B cell (primary cell): ENCODE data around the gene SAMSN1. TPM values are rescaled to one million over a fixed set of nuclear protein-coding genes. Genes with fewer than 3 reads are reported as not detected.
A peak's percentile ranks its signal among the peaks of the same experiment; 100 is the strongest.

Source experiments
- ATAC-seq: fragments of 200-7000 bp; cut with Tn5 transposase; one replicate; pipeline ENCODE4 v1.10.0; 2021; ENCODE audit warnings: low read depth, mild to moderate bottlenecking, moderate number of reproducible peaks, moderate library complexity
- CTCF ChIA-PET: fragments of 350-600 bp; sonication (Branson Sonifier 250); formaldehyde crosslinking; loops from one replicate; lab custom pipeline; 2021; ENCODE audit warnings: antibody characterized with exemption, inconsistent platforms; lab: Charles Lee
- POLR2A ChIA-PET: fragments of 350-600 bp; sonication (Branson Sonifier 250); formaldehyde crosslinking; loops from one replicate; lab custom pipeline; 2021; ENCODE audit warnings: antibody characterized with exemption; lab: Charles Lee
- DNase-seq: peaks from one replicate; pipeline ENCODE4 v3.0.0; 2013
- H2AFZ ChIP-seq: 2 replicates; pipeline ENCODE4 v1.6.1; 2012; ENCODE audit warnings: mild to moderate bottlenecking, low read depth, low read length; ENCODE audit not compliant: insufficient read depth, poor library complexity, severe bottlenecking
- H3K27ac ChIP-seq, 2 donors: 1 replicate in 1 of 2; 2 replicates in 1 of 2; pipeline ENCODE4 v1.5.1; 2012 to 2013; ENCODE audit warnings: low read length in 2 of 2, mild to moderate bottlenecking in 2 of 2, moderate library complexity in 1 of 2
- H3K27me3 ChIP-seq, 4 experiments: fragments of 200-600 bp in 1 of 4; sonication (generic) in 1 of 4; replicated peaks in 1 of 4; 1 replicate in 2 of 4; 2 replicates in 2 of 4; pipeline versions ENCODE4 v1.6.1 to v1.7.0; 2013 to 2016; ENCODE audit warnings: low read length in 3 of 4, mild to moderate bottlenecking in 2 of 4, mixed read lengths in 1 of 4, moderate library complexity in 1 of 4; ENCODE audit not compliant: insufficient read depth in 4 of 4, control insufficient read depth in 3 of 4; ENCODE audit errors: control extremely low read depth in 1 of 4
- H3K36me3 ChIP-seq, 2 experiments: replicated peaks in 1 of 2; 1 replicate in 1 of 2; 2 replicates in 1 of 2; pipeline versions ENCODE4 v1.6.1 to v1.7.1; 2013; ENCODE audit warnings: low read length in 1 of 2; ENCODE audit not compliant: insufficient read depth in 2 of 2, control insufficient read depth in 1 of 2; ENCODE audit errors: control extremely low read depth in 1 of 2, extremely low read depth in 1 of 2
- H3K4me1 ChIP-seq, 2 donors: fragments of 200-600 bp in 1 of 2; sonication (generic) in 1 of 2; 1 replicate in 1 of 2; 2 replicates in 1 of 2; pipeline versions ENCODE4 v1.5.1 to v1.6.1; 2013 to 2017; ENCODE audit warnings: low read length in 2 of 2; ENCODE audit not compliant: control insufficient read depth in 2 of 2, insufficient read depth in 2 of 2
- H3K4me2 ChIP-seq: replicated peaks from 2 replicates; pipeline ENCODE3; 2012; ENCODE audit warnings: mild to moderate bottlenecking, low read depth, low read length; ENCODE audit not compliant: poor library complexity, severe bottlenecking
- H3K4me3 ChIP-seq, 5 experiments: fragments of 200-600 bp in 1 of 5; sonication (generic) in 1 of 5; 1 replicate in 3 of 5; 2 replicates in 2 of 5; pipeline versions ENCODE4 v1.5.1 to v1.7.0; 2011 to 2016; ENCODE audit warnings: low read length in 4 of 5, mild to moderate bottlenecking in 4 of 5, low read depth in 2 of 5, control low read depth in 1 of 5, moderate library complexity in 1 of 5; ENCODE audit not compliant: insufficient read depth in 1 of 5; ENCODE audit errors: control extremely low read depth in 1 of 5, extremely low read depth in 1 of 5
- H3K79me2 ChIP-seq: fragments of 200-600 bp; sonication (generic); one replicate; pipeline ENCODE4 v1.6.0; 2016; ENCODE audit warnings: low read length; ENCODE audit not compliant: control insufficient read depth, insufficient read depth
- H3K9ac ChIP-seq: fragments of 200-600 bp; sonication (generic); 2 replicates; pipeline ENCODE4 v1.6.1; 2017; ENCODE audit warnings: mild to moderate bottlenecking, low read length, moderate library complexity
- H3K9me3 ChIP-seq, 3 donors: one replicate each; pipeline versions ENCODE4 v1.6.1 to v1.7.1; 2013; ENCODE audit warnings: low read length in 2 of 3; ENCODE audit not compliant: control insufficient read depth in 2 of 3, insufficient read depth in 1 of 3; ENCODE audit errors: control extremely low read depth in 1 of 3
- H4K20me1 ChIP-seq: 2 replicates; pipeline ENCODE4 v1.6.0; 2012; ENCODE audit warnings: mild to moderate bottlenecking, low read length; ENCODE audit not compliant: insufficient read depth, control insufficient read depth, poor library complexity, severe bottlenecking
- H3K27ac Mint-ChIP-seq: one replicate; pipeline ENCODE4 v1.8.0; 2021; ENCODE audit warnings: mixed read lengths
- H3K27me3 Mint-ChIP-seq: one replicate; pipeline ENCODE4 v1.8.0; 2021; ENCODE audit warnings: mixed read lengths
- H3K4me1 Mint-ChIP-seq: one replicate; pipeline ENCODE4 v1.8.0; 2021; ENCODE audit warnings: mixed read lengths
- H3K4me3 Mint-ChIP-seq: one replicate; pipeline ENCODE4 v1.8.0; 2021; ENCODE audit warnings: mixed read lengths
- H3K9me3 Mint-ChIP-seq: one replicate; pipeline ENCODE4 v1.8.0; 2022; ENCODE audit warnings: mixed read lengths; ENCODE audit not compliant: insufficient read depth
- EZH2 ChIP-seq: IDR thresholded peaks from 2 replicates; pipeline ENCODE4 v1.6.1; 2012; ENCODE audit warnings: borderline replicate concordance, low read depth, mild to moderate bottlenecking, moderate library complexity, low read length; ENCODE audit not compliant: insufficient read depth, poor library complexity, severe bottlenecking
- WGBS: methylation state at CpG from one replicate; pipeline ENCODE4 v1.1.5; 2013; ENCODE audit warnings: missing lambda C conversion rate; ENCODE audit not compliant: insufficient coverage; 5-methylcytosine and 5-hydroxymethylcytosine counted together
- intact Hi-C: fragments of 100-400 bp; cut with micrococcal nuclease; formaldehyde crosslinking; loops from one replicate; pipeline ENCODE4 v1.10.0; 2022
- polyA plus RNA-seq: library from polyadenylated mRNA; depleted of rRNA; stranded (reverse); fragments of >200 nt; gene quantifications from 2 replicates; pipeline ENCODE4 v1.2.3, GENCODE V29; 2012
- total RNA-seq, 2 donors: library from RNA; stranded (reverse); fragments of 120-200 nt in 1 of 2; gene quantifications; 1 replicate in 1 of 2; 2 replicates in 1 of 2; pipeline versions ENCODE4 v1.2.3 to v1.2.4, GENCODE V29; 2013 to 2022
- TF ChIP-seq, protein P1 (sequence below): fragments of 200-600 bp; IDR thresholded peaks from one replicate; pipeline ENCODE4 v1.8.0; 2022; ENCODE audit warnings: antibody characterized with exemption, mild to moderate bottlenecking

SAMSN1 gene
- total and polyA plus RNA-seq, 2 donors (not counting 1 experiment from before 2014, with no cell fraction given): 8.7 to 53.1 TPM

DNA sequence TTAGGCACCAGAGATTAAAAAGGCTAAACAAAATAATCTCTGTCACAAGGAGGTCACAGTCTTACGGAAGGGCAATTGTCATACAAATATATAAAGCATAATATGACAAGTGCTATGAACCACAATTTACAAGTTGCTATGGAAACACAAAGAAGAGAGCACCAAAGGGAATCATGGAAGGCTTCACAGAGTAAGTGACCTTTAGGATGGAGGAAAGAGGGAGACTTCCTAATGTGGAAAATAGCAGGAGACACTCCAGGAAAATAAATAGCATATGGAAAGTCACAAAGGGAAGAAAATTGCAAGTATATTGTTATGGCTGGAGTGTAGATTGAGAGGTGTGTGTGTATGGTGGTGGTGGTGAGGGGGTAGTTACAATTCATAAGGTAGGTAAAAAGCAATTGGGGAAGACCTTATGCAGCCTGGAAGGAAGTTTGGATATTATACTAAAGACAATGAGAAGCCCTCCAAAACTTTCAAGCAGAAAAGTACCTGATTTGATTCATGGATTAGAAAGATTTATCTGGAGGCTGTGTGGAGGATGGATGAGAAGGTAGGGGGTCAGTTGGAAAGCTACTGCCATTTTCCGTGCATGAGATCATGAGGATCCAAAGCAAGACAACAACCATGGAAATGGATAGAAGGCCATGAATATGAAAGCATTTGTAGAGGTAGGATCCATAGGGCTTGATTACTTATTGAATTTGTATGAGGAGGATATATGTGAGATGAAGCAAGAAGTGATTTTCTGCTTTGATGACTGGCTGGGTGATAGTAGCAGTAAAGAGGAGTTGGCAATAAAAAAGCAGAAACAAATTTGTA is 61.7 kb downstream of the SAMSN1 start:
- peaks cover 29% of the 10 kb centered on the region for H3K4me1 Mint-ChIP-seq
- Histone ChIP-seq H3K27ac (no peak overlapping the region), H3K4me3 (no peak overlapping the region), H3K36me3 (peaks cover 0 to 4% of the 10 kb centered on the region in 2 experiments), H4K20me1 (no peaks in the 10 kb centered on the region), H3K4me2 (no peak overlapping the region), H2AFZ (no peak overlapping the region), H3K79me2 (no peaks in the 10 kb centered on the region), H3K4me1 (peaks cover 9% of the 10 kb centered on the region in 2 donors), H3K27me3 (no peaks in the 10 kb centered on the region), H3K9me3 (no peaks in the 10 kb centered on the region), H3K9ac (no peak overlapping the region)
- 92% methylated on average over 1 of the region's 2 CpGs for WGBS
- DNase-seq (no peak), ATAC-seq (no peak)
- no peak for TF ChIP-seq EZH2
- TF ChIP-seq, protein P1, sequence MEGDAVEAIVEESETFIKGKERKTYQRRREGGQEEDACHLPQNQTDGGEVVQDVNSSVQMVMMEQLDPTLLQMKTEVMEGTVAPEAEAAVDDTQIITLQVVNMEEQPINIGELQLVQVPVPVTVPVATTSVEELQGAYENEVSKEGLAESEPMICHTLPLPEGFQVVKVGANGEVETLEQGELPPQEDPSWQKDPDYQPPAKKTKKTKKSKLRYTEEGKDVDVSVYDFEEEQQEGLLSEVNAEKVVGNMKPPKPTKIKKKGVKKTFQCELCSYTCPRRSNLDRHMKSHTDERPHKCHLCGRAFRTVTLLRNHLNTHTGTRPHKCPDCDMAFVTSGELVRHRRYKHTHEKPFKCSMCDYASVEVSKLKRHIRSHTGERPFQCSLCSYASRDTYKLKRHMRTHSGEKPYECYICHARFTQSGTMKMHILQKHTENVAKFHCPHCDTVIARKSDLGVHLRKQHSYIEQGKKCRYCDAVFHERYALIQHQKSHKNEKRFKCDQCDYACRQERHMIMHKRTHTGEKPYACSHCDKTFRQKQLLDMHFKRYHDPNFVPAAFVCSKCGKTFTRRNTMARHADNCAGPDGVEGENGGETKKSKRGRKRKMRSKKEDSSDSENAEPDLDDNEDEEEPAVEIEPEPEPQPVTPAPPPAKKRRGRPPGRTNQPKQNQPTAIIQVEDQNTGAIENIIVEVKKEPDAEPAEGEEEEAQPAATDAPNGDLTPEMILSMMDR: no peak
- peak overlapping the region; percentile 53 for H3K27ac Mint-ChIP-seq
- no peaks in the 10 kb centered on the region for H3K27me3 Mint-ChIP-seq
- no peak overlapping the region for H3K4me3 Mint-ChIP-seq
- ChIA-PET CTCF (no interaction called here), POLR2A (no interaction called here)
- no peaks in the 10 kb centered on the region for H3K9me3 Mint-ChIP-seq
- intact Hi-C loops: loop anchor here (5.0 kb wide), 1 partner anchor 38 kb away; no protein-coding TSS in a partner anchor

DNA sequence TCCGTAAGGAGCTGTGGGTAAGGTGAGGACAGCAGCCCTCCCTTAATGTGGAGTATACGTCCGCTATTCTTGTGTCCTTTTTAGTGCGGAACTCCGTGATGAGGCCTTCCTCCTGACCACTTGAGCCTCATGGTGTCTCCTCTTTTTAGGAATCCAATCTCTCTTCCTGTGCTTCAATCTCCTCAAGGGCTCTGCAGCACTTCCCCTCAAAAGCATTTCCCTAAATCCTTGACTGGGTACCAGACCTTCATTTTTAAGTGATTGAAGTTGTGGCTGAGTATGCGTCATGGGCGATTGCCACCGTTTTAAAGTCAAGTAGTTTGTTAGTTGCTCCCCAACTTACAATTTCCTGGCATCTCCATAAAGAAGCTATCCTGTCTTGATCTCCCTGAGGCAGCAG is 62.8 kb downstream of the SAMSN1 start:
- H3K27me3 ChIP-seq: no peaks in the 10 kb centered on the region
- no peaks in the 10 kb centered on the region for H3K79me2 ChIP-seq
- Mint-ChIP-seq H3K27ac (peak overlapping the region; percentile 34), H3K4me1 (peaks cover 29% of the 10 kb centered on the region), H3K9me3 (no peaks in the 10 kb centered on the region), H3K27me3 (no peaks in the 10 kb centered on the region), H3K4me3 (peak overlapping the region; percentile 8)
- H3K4me3 ChIP-seq: no peak overlapping the region
- no peak overlapping the region for H3K9ac ChIP-seq
- H2AFZ ChIP-seq: no peak overlapping the region
- ChIA-PET POLR2A (no interaction called here), CTCF (interaction anchor here (0.5 to 0.9 kb wide), 2 partner anchors 255 to 292 kb away, joined by 3 read pairs; no protein-coding TSS in a partner anchor)
- H4K20me1 ChIP-seq: no peaks in the 10 kb centered on the region
- TF ChIP-seq, protein P1: no peak
- TF ChIP-seq EZH2: no peak
- 98% methylated on average over 5 of the region's 8 CpGs for WGBS
- H3K36me3 ChIP-seq: peaks cover 0 to 4% of the 10 kb centered on the region in 2 experiments
- H3K9me3 ChIP-seq: no peaks in the 10 kb centered on the region
- ATAC-seq (no peak), DNase-seq (no peak)
- intact Hi-C loops: no loop called here
- H3K4me1 ChIP-seq: peaks cover 9% of the 10 kb centered on the region in 2 donors
- H3K27ac ChIP-seq: no peak overlapping the region
- H3K4me2 ChIP-seq: no peak overlapping the region
